Suppressor macrophage (primary cell): Measurements from ENCODE around the gene SLC12A4.
"Not testable (repeated sequence)": the region's sequence is repeated elsewhere in the genome, so short reads cannot be mapped to it uniquely, and the experiment has no call there.

Source experiments
- DNase-seq, 4 experiments: peaks; one replicate each; pipeline ENCODE4 v3.0.0-alpha.2; 2020 to 2022

The SLC12A4 gene

GRCh38 chr16:67941469-67942199 is 26.8 kb downstream of the SLC12A4 start:
- no peak for DNase-seq

- no peak for DNase-seq
Observed at GRCh38 chr16:67940446-67941089, 27.9 kb downstream of the SLC12A4 start.

GRCh38 chr16:67939507-67940445 is 28.7 kb downstream of the SLC12A4 start:
- DNase-seq = peak in 3 of 4 experiments; percentile 28 to 50 (median 39)

- DNase-seq = not testable (repeated sequence)
Observed at GRCh38 chr16:67937713-67938112, 30.7 kb downstream of the SLC12A4 start.

- DNase-seq = peak; percentile 90 to 95 (median 92)
Observed at GRCh38 chr16:67936880-67937605, 31.4 kb downstream of the SLC12A4 start.

GRCh38 chr16:67936124-67936879 is 32.1 kb downstream of the SLC12A4 start, which contains the start of gene PSMB10:
TSS of gene PSMB10 (minus strand) at chr16:67936850. CDS start at chr16:67936749, 101 bp downstream.
- DNase-seq = peak in 3 of 4 experiments; percentile 25 to 52 (median 45)

- peak; percentile 89 to 94 (median 92) for DNase-seq
Observed at GRCh38 chr16:67935402-67936123, 32.9 kb downstream of the SLC12A4 start.

- no peak for DNase-seq
Observed at GRCh38 chr16:67935101-67935401, 33.4 kb downstream of the SLC12A4 start.

GRCh38 chr16:67934306-67935100 is 33.9 kb downstream of the SLC12A4 start:
- no peak for DNase-seq

- no peak for DNase-seq
Observed at GRCh38 chr16:67933805-67934204, 34.6 kb downstream of the SLC12A4 start.

GRCh38 chr16:67932462-67932840 is 36.0 kb downstream of the SLC12A4 start:
- no peak for DNase-seq

- DNase-seq = no peak
Observed at GRCh38 chr16:67931712-67932461, 36.5 kb downstream of the SLC12A4 start, which contains the start of gene CTRL. TSS of gene CTRL (minus strand) at chr16:67931862. CDS start at chr16:67931852, 10 bp downstream.

GRCh38 chr16:67930678-67931211 is 37.7 kb downstream of the SLC12A4 start:
- no peak for DNase-seq

GRCh38 chr16:67930191-67930590 is 38.2 kb downstream of the SLC12A4 start:
- DNase-seq = no peak

GRCh38 chr16:67928561-67929364 is 39.7 kb downstream of the SLC12A4 start:
- peak; percentile 63 to 79 (median 72) for DNase-seq

GRCh38 chr16:67928147-67928546 is 40.3 kb downstream of the SLC12A4 start:
- no peak for DNase-seq

- DNase-seq = no peak
Observed at GRCh38 chr16:67927131-67927941, 41.1 kb downstream of the SLC12A4 start.
